ENCODE results near the gene ADAM12.

ADAM12 gene

DNA sequence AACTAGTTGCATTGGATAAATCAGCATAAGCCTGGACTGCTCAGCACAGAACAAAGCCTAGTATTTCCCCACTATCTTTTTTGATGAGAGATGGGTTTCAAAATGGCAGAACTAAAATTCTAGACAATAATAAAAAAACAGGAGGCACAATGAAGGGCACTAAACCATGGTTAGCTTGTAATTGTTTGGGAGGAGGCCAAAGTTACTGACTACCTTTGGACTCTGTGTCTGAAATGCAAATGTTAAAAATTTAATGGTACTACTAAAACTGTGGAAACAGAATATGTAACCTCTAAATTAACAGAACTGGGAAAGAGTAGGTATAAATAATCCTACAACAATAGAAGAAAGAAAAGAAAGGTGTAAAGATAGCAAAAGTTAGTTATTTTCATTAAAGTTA lies 13.0 kb downstream of the ADAM12 start:
- H3K4me3 ChIP-seq (replicated peaks; ENCODE audit: low read depth, low read length), result no peak overlapping the region
- no peak for DNase-seq (ENCODE audit: extremely low read depth, low read depth)
- TF ChIP-seq CTCF (IDR thresholded peaks at IDR 0.05; ENCODE audit: low read depth, low read length, missing control alignments), result no peak

GRCh38 chr10:126374435-126374834 lies 13.8 kb downstream of the ADAM12 start:
- TF ChIP-seq CTCF (IDR thresholded peaks at IDR 0.05; ENCODE audit: low read depth, low read length, missing control alignments), result no peak
- DNase-seq (ENCODE audit: extremely low read depth, low read depth), result no peak
- no peak overlapping the region for H3K4me3 ChIP-seq (replicated peaks; ENCODE audit: low read depth, low read length)

DNA sequence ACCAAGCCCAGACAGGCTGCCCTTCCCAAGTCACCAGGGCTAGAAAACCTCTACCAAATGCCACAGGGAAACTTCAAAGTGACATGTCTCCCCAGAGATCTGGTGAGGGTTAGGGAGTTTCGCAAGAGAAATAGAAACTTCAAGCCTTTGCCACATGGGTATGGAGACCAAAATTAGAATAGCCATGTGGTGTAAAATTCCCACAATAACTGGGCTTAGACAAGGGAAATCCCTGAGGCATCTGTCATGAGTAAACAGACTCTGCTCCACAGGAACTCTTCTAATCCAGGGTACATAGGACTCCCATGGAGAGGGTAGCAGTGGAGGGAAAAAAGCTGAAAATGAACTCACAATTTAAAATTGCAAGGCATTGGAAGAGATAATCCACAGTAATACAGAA lies 14.3 kb downstream of the ADAM12 start:
- no peak overlapping the region for H3K4me3 ChIP-seq (replicated peaks; ENCODE audit: low read depth, low read length)
- no peak for DNase-seq (ENCODE audit: extremely low read depth, low read depth)
- no peak for TF ChIP-seq CTCF (IDR thresholded peaks at IDR 0.05; ENCODE audit: low read depth, low read length, missing control alignments)

- TF ChIP-seq CTCF (IDR thresholded peaks at IDR 0.05; ENCODE audit: low read depth, low read length, missing control alignments), result no peak
- no peak for DNase-seq (ENCODE audit: extremely low read depth, low read depth)
- no peak overlapping the region for H3K4me3 ChIP-seq (replicated peaks; ENCODE audit: low read depth, low read length)
Observed at GRCh38 chr10:126373147-126373546, 15.1 kb downstream of the ADAM12 start.

- no peak for TF ChIP-seq CTCF (IDR thresholded peaks at IDR 0.05; ENCODE audit: low read depth, low read length, missing control alignments)
- no peak overlapping the region for H3K4me3 ChIP-seq (replicated peaks; ENCODE audit: low read depth, low read length)
- no peak for DNase-seq (ENCODE audit: extremely low read depth, low read depth)
Observed at GRCh38 chr10:126372396-126372795, 15.9 kb downstream of the ADAM12 start.

GRCh38 chr10:126369125-126369710 lies 19.1 kb downstream of the ADAM12 start:
- DNase-seq (ENCODE audit: extremely low read depth, low read depth), result no peak
- no peak for TF ChIP-seq CTCF (IDR thresholded peaks at IDR 0.05; ENCODE audit: low read depth, low read length, missing control alignments)
- H3K4me3 ChIP-seq (replicated peaks; ENCODE audit: low read depth, low read length), result no peak overlapping the region

DNA sequence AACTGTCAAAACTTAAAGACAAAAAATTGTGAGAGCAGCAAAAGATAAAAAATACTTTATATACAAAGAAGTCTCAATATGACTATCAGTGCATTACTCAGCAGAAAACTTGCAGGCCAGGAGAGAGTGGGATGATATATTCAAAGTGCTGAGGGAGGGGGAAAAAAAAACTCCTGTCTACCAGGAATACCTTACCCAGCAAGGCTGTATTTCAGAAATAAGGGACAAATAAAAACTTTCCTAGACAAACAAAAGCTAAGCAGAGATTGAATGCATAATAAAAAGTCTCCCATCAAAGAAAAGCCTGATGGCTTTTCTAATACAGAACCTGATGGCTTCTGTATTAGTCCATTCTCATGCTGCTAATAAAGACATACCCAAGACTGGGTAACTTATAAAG lies 31.1 kb downstream of the ADAM12 start:
- TF ChIP-seq CTCF (IDR thresholded peaks at IDR 0.05; ENCODE audit: low read depth, low read length, missing control alignments), result no peak
- no peak for DNase-seq (ENCODE audit: extremely low read depth, low read depth)
- no peak overlapping the region for H3K4me3 ChIP-seq (replicated peaks; ENCODE audit: low read depth, low read length)
